ENCODE data around the gene SNTA1.
"Not testable (repeated sequence)": the region's sequence is repeated elsewhere in the genome, so short reads cannot be mapped to it uniquely, and the experiment has no call there.

SNTA1 gene

GRCh38 chr20:33391722-33392415 is 51.7 kb downstream of the SNTA1 start:
- DNase-seq, result no peak

GRCh38 chr20:33389326-33389725 is 54.2 kb downstream of the SNTA1 start:
- DNase-seq, result not testable (repeated sequence)

GRCh38 chr20:33388268-33388667 is 55.3 kb downstream of the SNTA1 start:
- no peak for DNase-seq

GRCh38 chr20:33387177-33387576 is 56.4 kb downstream of the SNTA1 start:
- DNase-seq, result no peak

- DNase-seq, result no peak
Measured at GRCh38 chr20:33386673-33387072, 56.9 kb downstream of the SNTA1 start.

GRCh38 chr20:33377366-33377765 is 66.2 kb downstream of the SNTA1 start:
- DNase-seq, result no peak

- no peak for DNase-seq
Measured at GRCh38 chr20:33373735-33374605, 69.6 kb downstream of the SNTA1 start.

GRCh38 chr20:33372993-33373441 is 70.5 kb downstream of the SNTA1 start:
- DNase-seq, result no peak

- no peak for DNase-seq
Measured at GRCh38 chr20:33370291-33370690, 73.3 kb downstream of the SNTA1 start.

GRCh38 chr20:33362898-33363297 is 80.7 kb downstream of the SNTA1 start:
- DNase-seq, result no peak

GRCh38 chr20:33359399-33360261 is 83.9 kb downstream of the SNTA1 start:
- DNase-seq, result no peak
